Smooth muscle cell of trachea (primary cell): ENCODE data around the gene EXD1. TPM values are rescaled to one million over a fixed set of nuclear protein-coding genes. Genes with fewer than 3 reads are reported as not detected.

ENCODE experiments used
- total RNA-seq: library from RNA; depleted of rRNA; stranded (reverse); fragments of >200 nt; gene quantifications from 2 replicates; pipeline ENCODE4 v1.2.1, GENCODE V29; 2014

EXD1 gene, protein sequence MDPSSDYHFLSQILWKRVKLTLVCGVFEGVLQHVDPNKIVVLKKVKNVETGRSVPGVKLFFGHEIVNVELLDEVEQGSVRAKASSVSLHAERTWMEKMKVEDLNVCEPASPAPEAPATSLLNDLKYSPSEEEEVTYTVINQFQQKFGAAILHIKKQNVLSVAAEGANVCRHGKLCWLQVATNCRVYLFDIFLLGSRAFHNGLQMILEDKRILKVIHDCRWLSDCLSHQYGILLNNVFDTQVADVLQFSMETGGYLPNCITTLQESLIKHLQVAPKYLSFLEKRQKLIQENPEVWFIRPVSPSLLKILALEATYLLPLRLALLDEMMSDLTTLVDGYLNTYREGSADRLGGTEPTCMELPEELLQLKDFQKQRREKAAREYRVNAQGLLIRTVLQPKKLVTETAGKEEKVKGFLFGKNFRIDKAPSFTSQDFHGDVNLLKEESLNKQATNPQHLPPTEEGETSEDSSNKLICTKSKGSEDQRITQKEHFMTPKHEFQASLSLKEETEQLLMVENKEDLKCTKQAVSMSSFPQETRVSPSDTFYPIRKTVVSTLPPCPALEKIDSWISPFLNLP
- under 0.01 TPM in 1 of 2 replicates, not detected in the other for total RNA-seq

DNA sequence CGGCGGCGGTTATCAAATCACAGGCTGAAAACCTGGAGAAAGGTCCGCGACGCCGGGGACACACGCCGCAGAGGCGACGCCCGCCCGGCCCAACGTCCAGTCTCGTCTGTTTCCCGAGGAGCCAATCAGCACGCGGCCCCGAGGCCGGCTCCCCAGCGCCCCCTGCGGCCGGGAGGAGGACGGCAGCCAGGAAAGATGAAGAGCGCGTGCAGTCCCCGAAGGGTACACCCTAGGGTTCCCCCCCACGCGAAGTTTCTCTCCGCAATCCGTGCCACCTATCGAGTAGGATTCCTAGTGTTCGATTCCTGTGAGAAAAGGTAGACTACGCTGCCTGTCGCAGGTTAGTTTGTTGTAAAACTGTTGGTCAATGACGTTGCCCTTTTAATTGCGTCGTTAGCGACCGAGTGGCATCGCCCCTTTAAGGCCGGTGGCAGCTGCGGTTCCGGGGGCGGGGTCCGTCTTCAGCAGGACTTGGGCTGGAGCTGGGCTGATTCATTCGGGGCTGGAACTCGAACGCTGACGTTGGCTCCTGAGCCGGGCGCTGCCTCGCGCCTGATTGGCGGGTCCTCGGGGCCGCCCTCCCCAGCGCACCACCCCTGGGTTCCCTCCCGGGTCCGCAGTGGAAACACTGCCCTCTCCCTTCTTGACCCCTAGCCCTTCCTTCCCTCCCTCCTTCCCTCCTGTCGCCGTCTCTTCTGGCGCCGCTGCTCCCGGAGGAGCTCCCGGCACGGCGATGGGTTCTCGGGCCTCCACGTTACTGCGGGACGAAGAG, at the start of gene EXD1, which contains the start of gene CHP1:
Gene EXD1, minus strand, starts transcription at position 108 of the 772 bp plus-strand sequence. CDS start 4,182 bp downstream, outside the sequence.
Gene CHP1, plus strand, starts transcription at position 619 of the 772 bp plus-strand sequence. Its CDS starts 115 bp downstream, at position 734.

Other genes with a start within 250 kb of the EXD1 start
- gene INO80, start 114.5 kb downstream of the EXD1 start, total RNA-seq, result 27.1 and 30.1 TPM in 2 replicates
- gene CHP1, start 511 bp upstream of the EXD1 start, total RNA-seq, result 83.0 and 115 TPM in 2 replicates
- gene OIP5, start 101.8 kb upstream of the EXD1 start, total RNA-seq, result 1.5 and 10.0 TPM in 2 replicates
- 9.1 and 107 TPM in 2 replicates for gene NUSAP1, start 102.1 kb upstream of the EXD1 start, total RNA-seq
- gene NDUFAF1, start 171.7 kb upstream of the EXD1 start, total RNA-seq, result 20.7 and 46.1 TPM in 2 replicates
- 21.8 and 36.9 TPM in 2 replicates for gene RTF1, start 186.3 kb upstream of the EXD1 start, total RNA-seq